Right cardiac atrium (tissue), 5 donors: ENCODE results near the gene DRC1. TPM values are rescaled to one million over a fixed set of nuclear protein-coding genes. Genes with fewer than 3 reads are reported as not detected.

ENCODE experiments used
- ATAC-seq, 2 donors: fragments of 200-7000 bp; cut with Tn5 transposase; one replicate each; pipeline versions ENCODE4 v1.8.0 to v1.9.1; 2020; ENCODE audit warnings: moderate library complexity in 2 of 2, mild to moderate bottlenecking in 1 of 2
- DNase-seq, 3 donors: peaks; one replicate each; pipeline ENCODE4 v3.0.0-alpha.2; 2020
- H3K27ac ChIP-seq: one replicate; pipeline ENCODE4 v1.5.1; 2013; ENCODE audit warnings: mild to moderate bottlenecking, low read length, control low read depth, moderate library complexity
- H3K27me3 ChIP-seq: one replicate; pipeline ENCODE4 v1.6.1; 2013; ENCODE audit not compliant: control insufficient read depth, insufficient read depth
- H3K4me1 ChIP-seq: one replicate; pipeline ENCODE4 v1.6.1; 2013; ENCODE audit warnings: low read length; ENCODE audit not compliant: control insufficient read depth, insufficient read depth
- H3K4me3 ChIP-seq: one replicate; pipeline ENCODE4 v1.5.1; 2013; ENCODE audit warnings: low read length, control low read depth
- H3K9me3 ChIP-seq: one replicate; pipeline ENCODE4 v1.6.1; 2013; ENCODE audit warnings: low read length; ENCODE audit not compliant: control insufficient read depth
- WGBS: extraction: QIAGEN DNeasy Blood & Tissue Kit; methylation state at CpG from one replicate; pipeline ENCODE4 v1.1.7; 2013; 5-methylcytosine and 5-hydroxymethylcytosine counted together
- intact Hi-C, 4 donors: fragments of 100-400 bp; cut with DNase I; formaldehyde crosslinking; loops; one replicate each; pipeline versions ENCODE4 v1.11.0 to v1.14.0; 2022 to 2023
- polyA plus RNA-seq: library from polyadenylated mRNA; stranded (reverse); fragments of 200-250 nt; gene quantifications from one replicate; pipeline ENCODE4 v1.2.3, GENCODE V29; 2013
- total RNA-seq, 4 donors: library from RNA; stranded (reverse); fragmentation: NEBNext Ultra II Directional; extraction: Animal tissue kit (Norgen Biotek cat#: 25700); gene quantifications; one replicate each; pipeline ENCODE4 v1.2.1, GENCODE V29; 2021
- donor health status: healthy with polysubstance abuse.
- donor health status: DM: no; HTN: yes; CAD: no.
- donor health status: DM: no; HTN: no; CAD: no.
- donor health status: DM: no; HTN: yes; CAD: no; lungs with severe emphysema.
- donor health status: DM: yes; HTN: yes; CAD: no.

DRC1 gene
- total and polyA plus RNA-seq, 5 donors = not detected

- no peaks in the 10 kb centered on the region for H3K27me3 ChIP-seq
- no peak for ATAC-seq
- H3K4me1 ChIP-seq = no peaks in the 10 kb centered on the region
- no peak overlapping the region for H3K27ac ChIP-seq
- 69% methylated on average over 4 of the region's 4 CpGs for WGBS
- intact Hi-C loops = loop anchor here in 2 of 4 donors (5.0 to 10.0 kb wide), 2 partner anchors 74 to 77 kb away; no protein-coding TSS in a partner anchor
- no peak overlapping the region for H3K4me3 ChIP-seq
- no peak for DNase-seq
- H3K9me3 ChIP-seq = no peaks in the 10 kb centered on the region
These were observed 98.7 kb downstream of the DRC1 start for GRCh38 chr2:26500406-26500805.

DNA sequence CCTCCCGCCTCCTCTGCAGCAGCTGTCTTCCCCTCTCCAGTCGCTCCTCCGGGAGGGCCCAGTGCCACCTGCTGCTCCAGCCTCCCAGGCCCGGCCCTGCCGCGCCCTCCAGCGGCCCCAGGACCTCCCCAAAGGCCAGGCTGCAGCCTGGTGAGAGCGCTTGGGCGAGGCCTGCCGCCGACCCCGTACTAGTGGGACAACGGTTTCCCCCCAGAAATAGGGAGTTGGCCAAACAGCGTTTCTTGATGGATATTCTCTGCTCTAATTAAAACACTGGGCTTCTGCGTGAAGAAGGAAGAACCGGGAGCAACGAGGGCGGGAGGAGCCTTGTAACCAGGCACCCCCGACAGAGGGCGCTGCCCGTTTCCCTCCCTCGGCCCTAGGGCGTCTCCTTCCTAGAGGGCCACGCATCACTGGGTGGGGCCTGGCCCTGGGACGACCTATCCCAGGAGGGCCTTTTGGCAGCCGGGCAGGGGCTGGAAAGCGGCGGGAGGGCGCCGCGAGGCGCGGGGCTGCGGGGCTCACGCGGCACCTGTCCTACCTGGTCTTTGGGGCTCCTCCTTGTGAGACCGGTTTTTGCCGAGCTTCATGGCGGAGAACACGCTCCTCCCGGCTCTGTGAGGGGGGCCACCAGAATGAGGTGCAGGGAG is 101.6 kb downstream of the DRC1 start:
- WGBS = 2% methylated on average over 41 of the region's 41 CpGs
- intact Hi-C loops = loop anchor here in 2 of 4 donors (5.0 to 10.0 kb wide), 2 partner anchors 71 to 74 kb away; no protein-coding TSS in a partner anchor
- ATAC-seq = peak; percentile 93 to 94
- Histone ChIP-seq H3K9me3 (no peaks in the 10 kb centered on the region), H3K27me3 (no peaks in the 10 kb centered on the region), H3K27ac (no peak overlapping the region), H3K4me3 (peak overlapping the region; percentile 29), H3K4me1 (no peaks in the 10 kb centered on the region)
- DNase-seq = peak; percentile 70 to 91 (median 89)

DNA sequence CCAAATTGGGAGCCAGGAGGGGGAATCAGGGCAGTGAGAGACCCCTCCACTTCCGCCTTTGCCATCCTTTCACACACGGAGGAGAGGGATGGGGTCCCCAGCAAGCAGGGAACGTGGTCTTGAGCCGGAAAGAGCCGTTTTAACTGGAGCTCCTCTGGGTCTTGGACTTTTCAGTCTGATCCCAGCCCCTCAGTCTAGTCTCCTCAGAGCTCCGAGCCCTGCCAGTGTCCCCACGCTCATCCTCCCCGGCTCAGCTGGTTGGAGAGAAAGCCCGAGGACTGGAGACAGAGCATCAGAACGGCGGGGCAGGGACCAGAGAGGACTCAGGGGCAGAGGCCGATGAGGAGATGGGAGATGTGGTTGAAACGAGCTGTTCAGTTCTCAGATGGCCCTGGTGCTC is 102.3 kb downstream of the DRC1 start:
- WGBS = 48% methylated on average over 13 of the region's 13 CpGs
- DNase-seq (no peak), ATAC-seq (peak in 1 of 2 donors; percentile 10)
- H3K9me3 ChIP-seq = no peaks in the 10 kb centered on the region
- intact Hi-C loops = loop anchor here in 2 of 4 donors (5.0 to 10.0 kb wide), 2 partner anchors 71 to 73 kb away; no protein-coding TSS in a partner anchor
- H3K27ac ChIP-seq = no peak overlapping the region
- H3K27me3 ChIP-seq = no peaks in the 10 kb centered on the region
- H3K4me1 ChIP-seq = no peaks in the 10 kb centered on the region
- no peak overlapping the region for H3K4me3 ChIP-seq

DNA sequence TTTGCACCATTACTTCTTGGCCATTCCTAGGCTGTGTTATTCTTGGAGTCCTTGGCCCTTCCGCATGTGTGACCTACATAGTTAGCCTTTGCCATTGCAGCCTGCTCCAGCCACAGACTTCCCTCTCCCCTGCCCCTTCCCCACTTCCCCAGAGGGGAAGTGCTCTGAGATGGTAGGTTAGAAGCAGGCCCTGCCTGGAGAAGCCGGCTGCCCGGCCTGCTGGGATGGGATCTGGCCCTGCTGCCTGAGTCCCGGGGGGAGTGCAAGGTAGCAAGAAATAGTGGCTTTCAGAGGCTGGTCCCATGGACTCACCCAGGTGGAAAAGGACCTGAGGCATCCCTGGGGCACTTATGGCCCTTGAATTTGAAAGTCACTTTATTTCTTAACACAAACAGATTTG is 104.6 kb downstream of the DRC1 start:
- ATAC-seq = no peak
- intact Hi-C loops = loop anchor here in 1 of 4 donors (10.0 kb wide), 1 partner anchor 69 kb away; no protein-coding TSS in a partner anchor
- WGBS = 76% methylated on average over 4 of the region's 4 CpGs

More for the DNA sequence above, 104.6 kb downstream of the DRC1 start:
- Histone ChIP-seq H3K4me3 (no peak overlapping the region), H3K9me3 (no peaks in the 10 kb centered on the region), H3K27ac (no peak overlapping the region), H3K27me3 (no peaks in the 10 kb centered on the region), H3K4me1 (no peaks in the 10 kb centered on the region)
- no peak for DNase-seq

Other genes starting within 250 kb of the DRC1 start
- 1 to 10 TPM; 2.7 to 6.9 (median 4.4) TPM for gene GAREM2, start 228.8 kb upstream of the DRC1 start, total RNA-seq
- gene GAREM2, start 228.8 kb upstream of the DRC1 start, polyA plus RNA-seq = 1.9 TPM
- 100 to 1,000 TPM; 329 to 410 (median 375) TPM for gene HADHA, start 157.3 kb upstream of the DRC1 start, total RNA-seq
- gene HADHA, start 157.3 kb upstream of the DRC1 start, polyA plus RNA-seq = 307 TPM
- gene HADHB, start 157.0 kb upstream of the DRC1 start, total RNA-seq = 100 to 1,000 TPM; 750 to 992 (median 857) TPM
- 918 TPM for gene HADHB, start 157.0 kb upstream of the DRC1 start, polyA plus RNA-seq
- 10 to 100 TPM; 14.3 to 20.2 (median 16.6) TPM for gene SELENOI, start 55.8 kb upstream of the DRC1 start, total RNA-seq
- 3.8 TPM for gene SELENOI, start 55.8 kb upstream of the DRC1 start, polyA plus RNA-seq
- under 1 TPM in 1 of 4 donors, not detected in 3; 0.11 TPM for gene ADGRF3, start 55.1 kb upstream of the DRC1 start, total RNA-seq
- 0.14 TPM for gene ADGRF3, start 55.1 kb upstream of the DRC1 start, polyA plus RNA-seq
- gene OTOF, start 76.2 kb downstream of the DRC1 start, total RNA-seq = under 1 TPM in 2 of 4 donors, not detected in 2; 0.15 to 0.25 TPM
- 0.25 TPM for gene OTOF, start 76.2 kb downstream of the DRC1 start, polyA plus RNA-seq
- gene CIB4, start 239.4 kb downstream of the DRC1 start, total RNA-seq = not detected
- not detected for gene CIB4, start 239.4 kb downstream of the DRC1 start, polyA plus RNA-seq